ENCODE measurements around the gene ACER3.

Gene ACER3

DNA sequence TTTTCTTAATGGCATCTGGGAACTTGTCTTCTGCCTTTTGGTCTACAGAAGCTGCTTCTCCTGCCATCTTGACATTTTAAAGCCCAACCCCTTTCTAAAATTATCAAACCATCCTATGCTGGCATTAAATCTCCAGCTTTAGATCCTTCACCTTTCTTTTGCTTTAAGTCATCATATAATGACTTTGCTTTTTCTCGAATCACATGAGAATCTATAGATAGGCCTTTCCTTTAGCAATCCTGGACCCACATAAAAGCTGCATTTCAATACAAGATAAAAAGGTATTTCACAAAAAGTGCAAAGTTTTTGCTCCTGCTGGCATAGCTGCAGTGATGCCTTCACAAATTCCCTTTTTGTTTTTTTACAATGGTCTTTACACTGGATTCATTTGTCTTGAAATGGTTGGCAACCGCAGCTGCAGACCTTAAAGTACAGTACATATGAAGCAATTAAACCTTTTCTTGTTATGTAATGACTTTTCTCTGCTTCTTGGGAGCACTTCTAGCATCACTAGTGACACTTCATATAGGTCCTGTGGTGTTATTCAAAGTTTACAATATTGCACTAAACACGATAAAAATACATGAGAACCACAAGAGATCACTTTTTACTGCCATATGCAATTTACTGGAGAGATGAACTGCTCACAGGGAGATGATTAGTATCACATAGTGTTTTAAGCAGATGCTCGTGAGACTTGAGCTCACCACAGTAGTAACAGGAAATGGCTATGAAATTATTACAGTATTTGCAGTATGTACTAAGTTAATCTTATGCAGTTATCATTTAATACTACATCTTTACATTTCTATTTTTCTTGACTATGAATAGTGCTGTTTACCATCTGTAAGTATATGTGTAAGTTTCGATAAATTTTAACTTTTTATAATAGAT is 41.6 kb downstream of the ACER3 start:
- ChIA-PET POLR2A (no interaction called here), CTCF (interaction anchor here (1.0 kb wide), 1 partner anchor 16 kb away, joined by 4 read pairs; no protein-coding TSS in a partner anchor)
- TF ChIP-seq SUZ12 (IDR thresholded peaks at IDR 0.05) (no peak), SP1 (IDR thresholded peaks at IDR 0.05) (no peak), NFRKB (IDR thresholded peaks at IDR 0.05) (no peak), CTBP1 (IDR thresholded peaks at IDR 0.05; ENCODE audit: borderline replicate concordance) (no peak), FOXA1 (IDR thresholded peaks at IDR 0.05) (no peak), L3MBTL2 (conservative IDR thresholded peaks at IDR 0.05) (no peak), BHLHE40 (IDR thresholded peaks at IDR 0.05; ENCODE audit: borderline replicate concordance) (no peak), FOXK2 (IDR thresholded peaks at IDR 0.05) (no peak), TARDBP (IDR thresholded peaks at IDR 0.05) (no peak), FOXM1 (IDR thresholded peaks at IDR 0.05; ENCODE audit: borderline replicate concordance) (no peak), LEF1 (IDR thresholded peaks at IDR 0.05; ENCODE audit: borderline replicate concordance) (no peak), ELF4 (IDR thresholded peaks at IDR 0.05) (no peak), HDGF (IDR thresholded peaks at IDR 0.05; ENCODE audit: borderline replicate concordance) (no peak), ZNF384 (IDR thresholded peaks at IDR 0.05) (no peak)
- TF ChIP-seq, protein P1, sequence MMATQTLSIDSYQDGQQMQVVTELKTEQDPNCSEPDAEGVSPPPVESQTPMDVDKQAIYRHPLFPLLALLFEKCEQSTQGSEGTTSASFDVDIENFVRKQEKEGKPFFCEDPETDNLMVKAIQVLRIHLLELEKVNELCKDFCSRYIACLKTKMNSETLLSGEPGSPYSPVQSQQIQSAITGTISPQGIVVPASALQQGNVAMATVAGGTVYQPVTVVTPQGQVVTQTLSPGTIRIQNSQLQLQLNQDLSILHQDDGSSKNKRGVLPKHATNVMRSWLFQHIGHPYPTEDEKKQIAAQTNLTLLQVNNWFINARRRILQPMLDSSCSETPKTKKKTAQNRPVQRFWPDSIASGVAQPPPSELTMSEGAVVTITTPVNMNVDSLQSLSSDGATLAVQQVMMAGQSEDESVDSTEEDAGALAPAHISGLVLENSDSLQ (IDR thresholded peaks at IDR 0.05): no peak
- DNase-seq (ENCODE audit: extremely low spot score): no peak

GRCh38 chr11:76903325-76903724 is 42.6 kb downstream of the ACER3 start:
- TF ChIP-seq ARNT (IDR thresholded peaks at IDR 0.05) (no peak), FOXM1 (IDR thresholded peaks at IDR 0.05; ENCODE audit: borderline replicate concordance) (no peak), TARDBP (IDR thresholded peaks at IDR 0.05) (no peak), NFRKB (IDR thresholded peaks at IDR 0.05) (no peak), LEF1 (IDR thresholded peaks at IDR 0.05; ENCODE audit: borderline replicate concordance) (no peak), FOXK2 (IDR thresholded peaks at IDR 0.05) (no peak), SP1 (IDR thresholded peaks at IDR 0.05) (no peak), ZNF384 (IDR thresholded peaks at IDR 0.05) (no peak), BHLHE40 (IDR thresholded peaks at IDR 0.05; ENCODE audit: borderline replicate concordance) (no peak), CTBP1 (IDR thresholded peaks at IDR 0.05; ENCODE audit: borderline replicate concordance) (no peak), SUZ12 (IDR thresholded peaks at IDR 0.05) (no peak), FOXA1 (IDR thresholded peaks at IDR 0.05) (no peak), HDGF (IDR thresholded peaks at IDR 0.05; ENCODE audit: borderline replicate concordance) (no peak), L3MBTL2 (conservative IDR thresholded peaks at IDR 0.05) (no peak)
- TF ChIP-seq, protein P1 (IDR thresholded peaks at IDR 0.05): no peak
- CTCF ChIA-PET: no interaction called here
- no peak for DNase-seq (ENCODE audit: extremely low spot score)
- POLR2A ChIA-PET: no interaction called here

DNA sequence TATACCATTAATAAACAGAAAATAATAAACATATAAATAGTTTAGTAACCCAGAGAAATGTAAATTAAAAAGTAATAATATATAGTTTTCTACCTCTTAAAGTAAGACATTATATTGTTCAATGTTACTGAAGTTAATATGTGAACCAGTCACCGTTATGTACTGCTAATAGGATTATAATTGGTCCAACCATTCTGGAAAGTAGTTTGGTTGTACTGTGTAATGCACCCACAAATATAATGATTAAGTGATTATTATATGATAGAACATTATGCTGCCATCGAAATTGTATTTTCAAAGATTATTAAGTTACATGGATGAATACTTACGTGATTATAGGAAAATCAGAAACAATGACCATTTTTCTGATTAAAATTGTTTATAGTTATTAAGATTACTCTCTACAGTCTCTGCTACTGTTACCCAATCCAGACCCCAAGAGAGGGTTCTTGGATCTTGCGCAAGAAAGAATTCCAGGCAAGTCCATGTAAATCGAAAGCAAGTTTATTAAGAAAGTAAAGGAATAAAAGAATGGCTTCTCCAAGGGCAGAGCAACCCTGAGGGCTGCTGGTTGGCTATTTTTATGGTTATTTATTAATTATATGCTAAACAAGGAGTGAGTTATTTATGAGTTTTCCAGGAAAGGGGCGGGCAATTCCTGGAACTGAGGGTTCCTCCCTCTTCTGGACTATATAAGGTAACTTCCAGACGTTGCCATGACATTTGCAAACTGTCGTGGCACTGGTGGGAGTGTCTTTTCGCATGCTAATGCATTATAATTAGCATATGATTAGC is 50.1 kb downstream of the ACER3 start:
- DNase-seq (ENCODE audit: extremely low spot score): no peak
- ChIA-PET CTCF (interaction anchor here (1.2 kb wide), 1 partner anchor 111 kb away, joined by 3 read pairs; no protein-coding TSS in a partner anchor), POLR2A (no interaction called here)
- TF ChIP-seq FOXA1 (IDR thresholded peaks at IDR 0.05): no peak
- TF ChIP-seq HDGF (IDR thresholded peaks at IDR 0.05; ENCODE audit: borderline replicate concordance): no peak
- no peak for TF ChIP-seq SUZ12 (IDR thresholded peaks at IDR 0.05)
- TF ChIP-seq, protein P1 (IDR thresholded peaks at IDR 0.05): no peak
- no peak for TF ChIP-seq L3MBTL2 (conservative IDR thresholded peaks at IDR 0.05)
- TF ChIP-seq SP1 (IDR thresholded peaks at IDR 0.05): no peak
- no peak for TF ChIP-seq TARDBP (IDR thresholded peaks at IDR 0.05)
- no peak for TF ChIP-seq ZNF384 (IDR thresholded peaks at IDR 0.05)
- no peak for TF ChIP-seq FOXK2 (IDR thresholded peaks at IDR 0.05)
- no peak for TF ChIP-seq ARNT (IDR thresholded peaks at IDR 0.05)
- TF ChIP-seq NFRKB (IDR thresholded peaks at IDR 0.05): no peak
- TF ChIP-seq LEF1 (IDR thresholded peaks at IDR 0.05; ENCODE audit: borderline replicate concordance): no peak
- TF ChIP-seq BHLHE40 (IDR thresholded peaks at IDR 0.05; ENCODE audit: borderline replicate concordance): no peak
- no peak for TF ChIP-seq CTBP1 (IDR thresholded peaks at IDR 0.05; ENCODE audit: borderline replicate concordance)
- TF ChIP-seq FOXM1 (IDR thresholded peaks at IDR 0.05; ENCODE audit: borderline replicate concordance): no peak
- no peak for TF ChIP-seq ELF4 (IDR thresholded peaks at IDR 0.05)

DNA sequence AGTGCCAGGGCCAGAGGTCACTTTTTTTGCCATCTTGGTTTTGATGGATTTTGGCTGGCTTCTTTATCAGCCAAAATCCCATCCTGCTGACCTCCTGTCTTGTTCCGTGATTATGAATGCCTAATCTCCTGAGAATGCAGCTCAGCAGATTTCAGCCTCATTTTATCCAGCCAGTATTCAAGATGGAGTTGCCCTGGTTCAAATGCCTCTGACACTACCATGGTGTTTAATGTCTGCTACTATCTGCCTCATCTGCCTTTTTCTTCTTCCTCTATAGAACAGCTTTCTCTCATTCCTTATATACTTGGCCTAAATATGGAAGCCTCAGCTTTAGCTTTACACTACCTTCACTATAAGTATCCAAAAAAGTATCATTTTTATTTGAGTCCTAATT is 50.7 kb downstream of the ACER3 start:
- ChIA-PET POLR2A (no interaction called here), CTCF (interaction anchor here (0.6 to 1.2 kb wide), 2 partner anchors 112 to 339 kb away, joined by 3 read pairs; no protein-coding TSS in a partner anchor)
- no peak for DNase-seq (ENCODE audit: extremely low spot score)
- no peak for TF ChIP-seq ELF4 (IDR thresholded peaks at IDR 0.05)
- no peak for TF ChIP-seq ZNF384 (IDR thresholded peaks at IDR 0.05)
- no peak for TF ChIP-seq FOXM1 (IDR thresholded peaks at IDR 0.05; ENCODE audit: borderline replicate concordance)
- TF ChIP-seq BHLHE40 (IDR thresholded peaks at IDR 0.05; ENCODE audit: borderline replicate concordance): no peak
- no peak for TF ChIP-seq SUZ12 (IDR thresholded peaks at IDR 0.05)
- TF ChIP-seq TARDBP (IDR thresholded peaks at IDR 0.05): no peak
- no peak for TF ChIP-seq NFRKB (IDR thresholded peaks at IDR 0.05)
- no peak for TF ChIP-seq FOXK2 (IDR thresholded peaks at IDR 0.05)
- no peak for TF ChIP-seq HDGF (IDR thresholded peaks at IDR 0.05; ENCODE audit: borderline replicate concordance)
- TF ChIP-seq, protein P1 (IDR thresholded peaks at IDR 0.05): no peak
- TF ChIP-seq SP1 (IDR thresholded peaks at IDR 0.05): no peak

Data from HEK293T (cell line).